Measurements from ENCODE around the gene NFXL1.
"Not testable (repeated sequence)": the region's sequence is repeated elsewhere in the genome, so short reads cannot be mapped to it uniquely, and the experiment has no call there.

Gene NFXL1

DNA sequence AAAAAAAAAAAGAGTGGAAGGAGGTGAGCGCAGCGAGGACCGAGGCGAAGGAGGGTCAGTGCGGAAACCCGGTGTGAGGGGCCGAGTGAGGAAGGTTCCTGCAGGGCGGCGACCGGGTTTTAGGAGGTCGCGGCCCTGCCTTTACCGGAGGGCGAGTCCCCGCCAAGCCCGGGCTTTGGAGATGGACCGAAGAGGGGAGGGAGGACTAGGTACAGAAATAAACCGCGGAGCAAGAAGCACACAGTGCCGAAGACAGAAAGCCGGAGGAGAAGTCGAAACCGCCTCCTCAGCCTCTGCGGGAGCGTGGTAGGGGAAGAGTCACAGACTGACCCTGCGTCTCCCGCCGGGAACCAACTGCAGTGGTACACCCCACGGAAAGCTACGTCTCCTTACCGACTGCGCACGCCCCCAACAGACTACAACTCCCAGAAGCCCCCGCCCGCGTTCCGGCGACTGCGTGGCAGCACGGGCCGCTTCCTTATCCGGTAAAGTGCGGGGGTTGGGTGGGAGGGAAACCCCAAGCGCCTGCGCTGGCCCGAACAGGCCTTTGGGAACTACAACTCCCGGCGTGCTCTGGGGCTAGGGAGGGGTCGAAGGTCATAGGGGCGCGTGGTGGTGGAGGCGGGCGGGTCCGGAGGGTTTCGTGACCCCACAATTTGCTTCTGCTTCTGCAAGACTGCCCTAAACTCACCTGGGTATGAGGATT, at the start of gene NFXL1:
TSS of gene NFXL1 (minus strand) at position 364 of the 706 bp plus-strand sequence. CDS start 380 bp downstream, outside the sequence.
- peak; percentile 97 for DNase-seq

- no peak for DNase-seq
Observed at GRCh38 chr4:47954677-47955076, 40.3 kb upstream of the NFXL1 start.

- DNase-seq, result no peak
Observed at GRCh38 chr4:47954245-47954644, 39.9 kb upstream of the NFXL1 start.

DNA sequence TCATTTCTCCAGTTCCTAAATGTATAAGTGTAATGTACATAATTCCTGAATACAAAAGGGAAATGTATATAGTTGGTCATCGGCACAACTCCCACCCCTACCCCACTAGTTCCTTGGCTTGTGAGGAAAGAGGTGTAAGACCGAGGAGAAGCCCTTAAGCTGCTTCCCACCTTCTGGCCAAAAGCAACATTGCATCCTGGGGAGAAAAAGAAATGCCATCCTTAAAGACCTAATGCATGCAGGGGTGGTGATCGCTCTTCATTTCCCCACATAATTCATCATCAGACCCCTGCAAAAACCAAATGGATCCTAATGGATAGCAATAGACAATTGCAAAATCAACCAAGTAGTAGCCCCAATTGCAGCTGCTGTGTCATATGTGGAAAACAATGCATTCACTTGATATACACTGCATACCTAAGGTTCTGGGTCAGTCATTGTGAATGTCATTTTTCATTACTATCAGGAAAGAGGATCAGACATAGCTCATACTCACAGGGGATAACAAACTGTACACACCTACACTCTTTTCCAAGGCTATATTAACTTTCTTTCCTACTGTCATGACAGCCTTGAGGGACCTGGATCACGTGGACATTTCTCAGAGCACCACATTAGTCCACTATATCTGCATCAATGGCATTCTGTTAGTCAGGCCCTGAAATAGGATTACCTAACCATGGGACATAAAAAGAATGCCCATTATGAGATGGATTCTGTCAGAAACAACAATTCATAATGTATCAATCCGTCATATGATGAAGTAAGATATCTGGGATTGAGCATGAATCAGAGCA, 31.7 kb upstream of the NFXL1 start:
- no peak for DNase-seq

GRCh38 chr4:47942081-47942819, 27.9 kb upstream of the NFXL1 start:
- no peak for DNase-seq

DNA sequence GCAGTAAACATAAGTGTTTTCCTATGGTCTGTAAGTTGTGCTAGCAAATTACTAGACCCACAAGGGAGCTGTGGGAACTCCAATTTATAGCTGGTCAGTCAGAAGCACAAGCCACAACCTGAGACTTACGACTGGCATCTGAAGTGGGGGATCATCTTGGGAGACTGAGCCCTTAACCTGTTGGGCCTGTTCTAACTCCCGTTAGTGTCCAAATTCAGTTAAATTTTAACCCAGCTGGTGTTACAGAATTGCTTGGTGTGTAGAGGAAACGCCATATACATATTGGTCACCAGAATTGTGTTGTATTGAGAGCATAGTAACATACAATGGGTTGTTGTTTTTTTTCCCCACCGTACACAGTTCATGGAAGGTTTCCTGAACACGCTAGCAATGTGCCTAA, 25.1 kb upstream of the NFXL1 start:
- no peak for DNase-seq

DNA sequence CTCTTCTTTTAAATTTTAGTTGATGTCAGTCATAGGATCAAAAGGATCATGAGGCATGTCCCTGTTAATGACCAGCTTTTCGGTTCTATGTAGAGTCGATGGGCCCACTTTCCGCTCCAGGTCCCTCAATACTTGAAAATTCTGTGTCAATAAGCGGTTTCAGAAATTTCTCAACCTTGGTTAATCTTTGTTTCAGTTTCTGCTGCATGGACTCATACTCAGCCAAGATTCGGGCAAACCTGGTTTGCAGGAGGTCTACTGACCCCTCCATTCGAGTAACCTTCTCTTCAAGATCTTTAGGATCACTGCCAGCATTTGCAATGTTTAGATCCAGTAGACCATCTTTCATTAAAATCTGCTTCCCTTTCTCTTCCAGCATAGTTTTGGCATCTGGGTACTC, 22.0 kb upstream of the NFXL1 start:
- DNase-seq, result no peak

DNA sequence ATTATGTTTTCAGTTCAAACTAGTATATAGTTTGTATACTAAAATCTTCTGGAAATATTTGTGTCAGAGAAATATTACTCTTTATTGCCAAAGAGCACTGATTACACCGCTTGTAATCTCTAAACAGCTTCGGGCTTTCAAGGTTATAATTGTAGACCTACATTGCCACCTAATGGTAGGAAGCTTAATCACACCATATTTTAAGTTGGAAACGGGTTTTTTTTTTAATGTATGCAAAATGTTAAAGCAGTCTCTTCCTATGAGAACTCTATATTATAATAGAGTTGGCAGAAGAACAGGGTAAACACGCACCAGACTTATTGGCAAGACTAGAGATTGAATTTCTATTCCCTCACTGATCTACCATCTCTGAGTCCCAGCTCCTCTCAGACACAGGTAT, 19.5 kb upstream of the NFXL1 start:
- DNase-seq, result no peak

DNA sequence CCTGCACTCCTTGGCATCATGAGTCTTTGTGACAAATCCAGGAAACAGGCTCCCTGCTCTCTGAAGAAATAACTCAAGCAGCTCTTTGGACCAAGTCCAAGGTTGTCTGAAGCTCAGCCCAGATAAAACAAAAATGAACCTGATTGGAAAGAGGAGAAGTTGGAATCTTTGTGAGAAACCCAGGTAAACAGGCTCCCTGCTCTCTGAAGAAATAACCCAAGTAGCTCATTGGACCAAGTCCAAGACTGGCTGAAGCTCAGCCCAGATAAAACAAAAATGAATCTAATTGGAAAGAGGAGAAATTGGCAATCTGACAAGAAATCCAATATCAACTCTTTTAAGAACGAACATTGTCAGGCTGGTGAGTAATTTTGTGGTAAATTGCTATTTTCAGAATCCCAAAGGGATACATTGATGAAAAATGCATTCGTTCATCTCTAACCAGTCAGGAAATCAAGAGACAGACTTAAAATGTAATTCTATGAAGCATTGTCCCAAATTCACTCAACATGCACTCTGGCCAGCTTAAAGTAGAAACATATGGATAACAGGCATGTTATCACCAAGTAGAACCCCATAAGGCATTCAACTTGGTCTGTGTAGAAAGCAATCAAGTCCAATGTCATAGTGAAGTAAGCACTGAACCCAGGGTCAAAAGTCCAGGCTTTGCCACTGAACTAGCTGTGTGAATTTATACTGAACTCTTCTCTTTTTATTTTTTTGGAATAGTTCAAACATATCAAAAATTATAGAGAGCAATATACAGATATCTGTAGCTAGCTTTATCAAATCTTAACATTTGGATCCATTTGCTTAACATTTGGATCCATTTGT, 16.8 kb upstream of the NFXL1 start:
- DNase-seq, result no peak

GRCh38 chr4:47929682-47930201, 15.4 kb upstream of the NFXL1 start:
- no peak for DNase-seq

GRCh38 chr4:47926667-47927258, 12.4 kb upstream of the NFXL1 start:
- DNase-seq, result peak; percentile 55

GRCh38 chr4:47923261-47923608, 8.9 kb upstream of the NFXL1 start:
- not testable (repeated sequence) for DNase-seq

- DNase-seq, result not testable (repeated sequence)
Observed at GRCh38 chr4:47922436-47923260, 8.3 kb upstream of the NFXL1 start.

GRCh38 chr4:47917163-47917562, 2.8 kb upstream of the NFXL1 start:
- DNase-seq, result not testable (repeated sequence)

GRCh38 chr4:47915378-47915777, 995 bp upstream of the NFXL1 start:
- DNase-seq, result no peak

DNA sequence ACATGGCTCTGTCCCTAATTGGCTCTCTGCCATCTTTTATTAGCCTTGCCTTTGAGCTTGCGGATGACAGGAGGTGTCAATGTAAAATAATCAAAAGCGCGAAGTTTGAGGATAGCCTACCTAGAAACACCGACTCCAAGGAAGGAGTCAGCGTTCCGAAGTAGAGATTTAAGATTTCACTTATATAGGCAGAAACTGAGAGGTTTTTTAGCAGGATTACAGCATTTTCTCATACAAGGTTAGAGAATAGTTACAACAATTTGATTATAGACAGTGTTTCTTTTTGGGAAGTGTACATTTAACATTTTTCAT, 499 bp upstream of the NFXL1 start:
- DNase-seq, result no peak

DNA sequence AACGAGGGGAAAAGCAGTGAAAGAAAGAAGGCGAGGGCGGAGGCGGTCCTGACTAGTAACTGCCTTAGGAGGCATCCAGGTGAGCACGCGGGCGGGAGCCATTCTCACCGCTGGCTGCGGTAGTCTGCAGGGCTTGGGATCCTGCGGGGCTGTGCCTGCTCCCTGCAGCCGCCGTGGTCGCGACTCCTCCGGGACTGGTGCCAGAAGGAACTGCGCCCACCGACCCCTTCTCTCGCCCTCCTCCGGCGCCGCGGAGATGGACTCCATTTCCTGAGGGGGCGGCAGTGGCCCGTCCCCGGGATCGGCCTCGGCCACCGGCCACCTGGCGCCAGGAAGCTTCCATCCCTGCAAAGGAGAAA, 543 bp downstream of the NFXL1 start:
- DNase-seq, result peak; percentile 46

DNA sequence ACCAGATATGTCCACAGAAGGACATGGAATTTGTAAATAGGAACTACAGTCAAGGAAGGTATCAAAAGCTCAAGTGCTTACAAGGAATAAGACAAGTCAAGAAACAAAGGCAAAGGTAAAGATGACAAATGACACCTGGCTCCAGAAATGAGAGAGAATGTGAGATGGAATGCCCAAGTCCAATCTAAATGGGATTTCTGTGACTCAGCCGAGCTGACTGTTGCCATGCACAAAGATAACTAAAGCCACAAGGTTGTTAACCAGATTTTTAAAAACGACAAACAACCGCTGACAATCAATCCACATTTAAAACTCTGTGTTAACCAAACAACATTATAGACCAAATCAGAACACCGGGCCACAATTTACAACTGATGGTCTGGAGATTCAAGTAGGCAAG, 1.1 kb downstream of the NFXL1 start:
- DNase-seq, result no peak

- no peak for DNase-seq
Observed at GRCh38 chr4:47907089-47907646, 7.2 kb downstream of the NFXL1 start.

DNA sequence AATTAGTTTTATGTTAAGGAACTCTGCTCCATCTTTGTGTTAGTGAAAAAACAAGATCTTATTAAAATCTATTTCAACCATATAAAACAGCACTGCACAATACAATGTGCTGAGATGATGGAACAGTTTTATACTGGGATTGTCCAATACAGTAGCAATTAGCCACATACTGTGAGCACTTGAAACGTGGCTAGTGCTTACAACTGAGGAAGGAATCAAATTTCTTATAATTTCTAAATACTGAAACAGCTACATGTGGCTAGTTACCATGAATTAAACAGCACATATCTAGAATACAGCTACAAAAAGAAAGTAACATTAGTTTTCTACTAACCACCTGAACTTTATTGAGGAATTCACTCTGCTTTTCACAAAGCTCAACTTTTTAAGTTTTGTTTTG, 14.7 kb downstream of the NFXL1 start:
- DNase-seq, result no peak

DNA sequence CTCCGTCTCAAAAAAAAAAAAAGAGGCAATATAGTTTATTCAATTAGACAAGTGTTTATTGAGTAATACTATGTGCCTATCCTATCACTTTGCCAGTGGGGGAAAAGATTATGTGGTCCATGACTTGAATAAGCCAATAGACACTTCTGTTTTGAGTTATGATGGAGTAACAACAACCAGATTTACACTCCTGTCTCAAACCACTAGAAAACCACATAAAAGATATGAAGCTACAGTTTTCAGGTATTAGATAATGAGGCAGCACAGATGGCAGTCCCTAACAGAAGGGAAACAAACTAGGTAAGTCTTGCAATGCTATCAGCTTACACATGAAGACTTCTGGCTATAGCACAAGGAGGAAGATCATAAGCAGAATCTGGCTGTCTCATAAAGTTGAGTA, 22.5 kb downstream of the NFXL1 start:
- DNase-seq, result no peak
